ENCODE measurements around the gene HYAL4.
A peak's percentile ranks its signal among the peaks of the same experiment; 100 is the strongest.

Gene HYAL4

GRCh38 chr7:123860848-123861247, 15.9 kb downstream of the HYAL4 start:
- in situ Hi-C loops (cut with MboI; ENCODE audit: low sequenced_read_pairs): loop anchor here (10.0 kb wide), 1 partner anchor 66 kb away; no protein-coding TSS in a partner anchor
- Histone ChIP-seq H3K4me3 (no peak overlapping the region), H3K4me1 (peaks cover 6% of the 10 kb centered on the region; the same call in 1 of the 2 replicates), H3K36me3 (replicated peaks) (no peaks in the 10 kb centered on the region), H3K27me3 (ENCODE audit: low read depth) (no peaks in the 10 kb centered on the region), H3K9me3 (no peaks in the 10 kb centered on the region)
- DNase-seq (ENCODE audit: low spot score in 2 of 2): no peak

DNA sequence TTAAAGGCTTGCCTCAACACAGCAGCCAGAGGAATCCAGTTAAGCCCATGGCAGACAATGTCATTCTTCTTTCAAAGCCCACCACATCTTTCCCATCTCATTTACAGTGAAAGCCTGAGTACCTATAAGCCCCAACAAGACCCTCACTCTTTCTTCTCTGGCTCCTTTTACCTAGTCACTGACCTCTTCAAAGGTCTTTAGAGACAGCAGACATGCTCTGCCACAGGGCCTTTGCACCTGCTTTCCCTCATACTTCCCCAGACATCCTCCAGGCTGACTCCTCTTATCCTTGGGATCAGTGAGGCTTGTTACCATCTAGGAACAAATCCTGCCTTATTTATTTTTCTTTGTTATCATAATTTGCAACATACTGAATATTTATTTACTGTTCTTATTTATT, 17.8 kb downstream of the HYAL4 start:
- Histone ChIP-seq H3K4me3 (no peak overlapping the region), H3K36me3 (replicated peaks) (no peaks in the 10 kb centered on the region), H3K4me1 (peaks cover 6% of the 10 kb centered on the region; the same call in 1 of the 2 replicates), H3K27me3 (ENCODE audit: low read depth) (no peaks in the 10 kb centered on the region), H3K9me3 (no peaks in the 10 kb centered on the region)
- DNase-seq (ENCODE audit: low spot score in 2 of 2): no peak
- in situ Hi-C loops (cut with MboI; ENCODE audit: low sequenced_read_pairs): loop anchor here (10.0 kb wide), 1 partner anchor 68 kb away; no protein-coding TSS in a partner anchor

DNA sequence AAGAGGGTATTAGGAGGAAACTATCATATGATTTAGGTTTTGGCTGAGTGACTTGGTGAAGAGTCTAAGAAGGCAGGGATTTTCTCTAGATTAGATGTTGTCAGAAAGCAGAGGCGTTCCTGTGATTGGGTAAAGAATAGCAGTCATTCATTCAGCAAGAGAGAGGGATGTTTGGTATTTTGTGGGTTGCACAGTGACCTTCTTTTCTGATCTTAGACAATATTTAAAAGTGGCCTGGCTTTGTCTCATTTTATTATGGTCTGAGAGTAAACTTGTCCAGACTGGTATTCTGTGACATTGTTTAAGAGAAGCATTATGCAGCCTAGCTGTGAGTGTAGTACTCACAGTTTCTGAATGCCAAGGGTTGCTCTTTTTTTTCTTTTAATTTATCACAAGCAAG, 18.5 kb downstream of the HYAL4 start:
- Histone ChIP-seq H3K27me3 (ENCODE audit: low read depth) (no peaks in the 10 kb centered on the region), H3K4me3 (no peak overlapping the region), H3K36me3 (replicated peaks) (no peaks in the 10 kb centered on the region), H3K4me1 (peaks cover 6% of the 10 kb centered on the region; the same call in 1 of the 2 replicates), H3K9me3 (no peaks in the 10 kb centered on the region)
- peak in 1 of 2 experiments; percentile 19 for DNase-seq (ENCODE audit: low spot score in 2 of 2)
- in situ Hi-C loops (cut with MboI; ENCODE audit: low sequenced_read_pairs): loop anchor here (10.0 kb wide), 1 partner anchor 69 kb away; no protein-coding TSS in a partner anchor

- peaks cover 6% of the 10 kb centered on the region; the same call in 1 of the 2 replicates for H3K4me1 ChIP-seq
- no peaks in the 10 kb centered on the region for H3K27me3 ChIP-seq (ENCODE audit: low read depth)
- H3K36me3 ChIP-seq (replicated peaks): no peaks in the 10 kb centered on the region
- DNase-seq (ENCODE audit: low spot score in 2 of 2): no peak
- no peaks in the 10 kb centered on the region for H3K9me3 ChIP-seq
- in situ Hi-C loops (cut with MboI; ENCODE audit: low sequenced_read_pairs): loop anchor here (10.0 kb wide), 1 partner anchor 69 kb away; no protein-coding TSS in a partner anchor
- no peak overlapping the region for H3K4me3 ChIP-seq
These were observed 19.0 kb downstream of the HYAL4 start for GRCh38 chr7:123864012-123864411.

DNA sequence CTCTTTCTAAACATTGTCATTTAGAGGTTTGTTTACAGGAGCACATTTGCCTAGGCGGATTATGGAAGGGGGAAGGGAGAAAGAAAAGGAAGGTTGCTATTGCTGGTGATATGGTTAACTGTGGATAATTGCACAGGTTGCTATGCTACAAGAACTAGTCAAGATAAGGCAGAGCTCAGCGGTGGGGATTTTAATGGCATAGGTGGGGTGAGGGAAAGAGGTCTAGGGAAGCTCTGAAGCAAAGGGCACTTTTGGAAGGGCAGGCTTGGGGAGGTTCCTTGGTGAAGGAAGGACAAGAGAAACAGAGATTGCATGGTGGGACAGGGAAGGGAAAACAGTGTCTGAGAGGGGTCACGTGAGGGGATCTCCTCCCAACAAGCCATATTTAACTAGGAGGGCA, 19.5 kb downstream of the HYAL4 start:
- H3K4me1 ChIP-seq: peaks cover 6% of the 10 kb centered on the region; the same call in 1 of the 2 replicates
- in situ Hi-C loops (cut with MboI; ENCODE audit: low sequenced_read_pairs): loop anchor here (10.0 kb wide), 1 partner anchor 70 kb away; no protein-coding TSS in a partner anchor
- H3K27me3 ChIP-seq (ENCODE audit: low read depth): no peaks in the 10 kb centered on the region

DNA sequence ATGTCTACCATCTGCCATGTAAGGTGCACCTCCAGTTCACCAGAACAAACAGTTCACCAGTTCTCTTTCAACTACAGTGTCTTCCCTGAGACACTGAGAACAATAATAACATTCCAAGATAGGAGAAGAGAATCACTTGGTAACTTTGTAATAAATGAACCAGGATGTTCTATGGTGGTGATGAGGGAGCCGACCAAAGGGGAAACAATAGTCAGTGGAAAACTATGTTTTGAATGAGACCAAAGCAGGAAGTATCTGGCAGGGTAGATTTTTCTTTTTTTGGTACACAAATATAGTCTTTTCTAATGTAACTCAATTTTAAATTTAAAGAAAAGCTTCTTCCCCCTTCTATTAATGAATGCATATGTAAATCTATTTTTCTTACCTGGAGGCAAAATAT, 20.0 kb downstream of the HYAL4 start:
- DNase-seq (ENCODE audit: low spot score in 2 of 2): no peak
- in situ Hi-C loops (cut with MboI; ENCODE audit: low sequenced_read_pairs): loop anchor here (10.0 kb wide), 1 partner anchor 70 kb away; no protein-coding TSS in a partner anchor
- H3K27me3 ChIP-seq (ENCODE audit: low read depth): no peaks in the 10 kb centered on the region
- H3K4me3 ChIP-seq: no peak overlapping the region
- H3K36me3 ChIP-seq (replicated peaks): no peaks in the 10 kb centered on the region
- H3K4me1 ChIP-seq: peaks cover 6% of the 10 kb centered on the region; the same call in 1 of the 2 replicates
- no peaks in the 10 kb centered on the region for H3K9me3 ChIP-seq

More for the DNA sequence above, 19.5 kb downstream of the HYAL4 start:
- no peak for DNase-seq (ENCODE audit: low spot score in 2 of 2)
- Histone ChIP-seq H3K4me3 (no peak overlapping the region), H3K36me3 (replicated peaks) (no peaks in the 10 kb centered on the region), H3K9me3 (no peaks in the 10 kb centered on the region)

- Histone ChIP-seq H3K4me3 (no peak overlapping the region), H3K9me3 (no peaks in the 10 kb centered on the region), H3K4me1 (peaks cover 6% of the 10 kb centered on the region; the same call in 1 of the 2 replicates), H3K36me3 (replicated peaks) (no peaks in the 10 kb centered on the region), H3K27me3 (ENCODE audit: low read depth) (no peaks in the 10 kb centered on the region)
- in situ Hi-C loops (cut with MboI; ENCODE audit: low sequenced_read_pairs): loop anchor here (10.0 kb wide), 1 partner anchor 71 kb away; no protein-coding TSS in a partner anchor
- peak; percentile 72 to 73 for DNase-seq (ENCODE audit: low spot score in 2 of 2)
These were observed 20.6 kb downstream of the HYAL4 start for GRCh38 chr7:123865517-123866117.

DNA sequence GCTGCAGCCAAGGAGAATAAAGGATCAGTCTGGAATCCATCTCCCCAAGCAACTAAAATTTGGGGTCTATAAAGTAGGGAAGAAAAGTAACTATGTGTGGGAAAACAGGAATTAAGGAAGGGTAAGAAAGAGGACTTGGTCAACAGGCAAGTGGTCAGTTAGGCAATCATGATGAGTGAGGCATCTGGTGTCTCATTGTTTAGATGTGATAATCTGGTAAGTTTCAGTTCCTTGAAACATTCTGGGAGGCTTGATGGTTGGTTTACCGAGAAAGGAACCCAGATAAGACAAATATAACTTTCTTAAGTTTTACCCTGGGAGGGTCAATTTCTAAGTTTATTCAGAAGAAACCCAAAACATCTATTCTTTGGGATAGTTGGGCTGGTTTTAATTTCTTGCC, 22.3 kb downstream of the HYAL4 start:
- Histone ChIP-seq H3K27me3 (ENCODE audit: low read depth) (no peaks in the 10 kb centered on the region), H3K4me3 (no peak overlapping the region), H3K4me1 (peaks cover 6% of the 10 kb centered on the region; the same call in 1 of the 2 replicates), H3K9me3 (no peaks in the 10 kb centered on the region), H3K36me3 (replicated peaks) (no peaks in the 10 kb centered on the region)
- no peak for DNase-seq (ENCODE audit: low spot score in 2 of 2)
- in situ Hi-C loops (cut with MboI; ENCODE audit: low sequenced_read_pairs): loop anchor here (10.0 kb wide), 1 partner anchor 72 kb away; no protein-coding TSS in a partner anchor

- in situ Hi-C loops (cut with MboI; ENCODE audit: low sequenced_read_pairs): no loop called here
- no peaks in the 10 kb centered on the region for H3K36me3 ChIP-seq (replicated peaks)
- no peaks in the 10 kb centered on the region for H3K9me3 ChIP-seq
- DNase-seq (ENCODE audit: low spot score in 2 of 2): peak; percentile 67 to 69
- H3K4me3 ChIP-seq: no peak overlapping the region
- no peaks in the 10 kb centered on the region for H3K4me1 ChIP-seq
- 0 out of 2 replicates have a peak, but pooled peaks cover 3% of the 10 kb centered on the region for H3K27me3 ChIP-seq (ENCODE audit: low read depth)
These were observed 27.3 kb downstream of the HYAL4 start for GRCh38 chr7:123871998-123872867.

DNA sequence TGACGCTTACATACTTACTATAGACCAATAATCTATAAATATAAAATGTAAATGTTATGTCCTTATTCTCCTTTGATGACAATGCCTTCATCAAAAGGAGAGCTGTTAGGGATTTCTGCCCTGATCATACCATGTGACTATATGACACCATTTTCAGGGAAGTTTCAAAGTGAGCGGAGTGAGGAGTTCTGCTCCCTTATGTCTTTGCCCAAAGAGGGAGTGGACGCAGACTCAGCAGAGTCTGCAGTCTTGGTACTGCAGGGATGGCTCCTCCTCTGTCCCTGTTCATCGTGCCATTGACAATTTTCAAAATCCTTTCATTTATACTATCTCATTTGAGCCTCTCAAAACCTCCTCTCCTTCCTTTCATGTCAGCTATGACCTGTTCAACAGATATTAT, 27.9 kb downstream of the HYAL4 start:
- Histone ChIP-seq H3K27me3 (ENCODE audit: low read depth) (0 out of 2 replicates have a peak, but pooled peaks cover 3% of the 10 kb centered on the region), H3K4me3 (no peak overlapping the region), H3K9me3 (no peaks in the 10 kb centered on the region), H3K4me1 (no peaks in the 10 kb centered on the region), H3K36me3 (replicated peaks) (no peaks in the 10 kb centered on the region)
- no peak for DNase-seq (ENCODE audit: low spot score in 2 of 2)
- in situ Hi-C loops (cut with MboI; ENCODE audit: low sequenced_read_pairs): no loop called here

DNA sequence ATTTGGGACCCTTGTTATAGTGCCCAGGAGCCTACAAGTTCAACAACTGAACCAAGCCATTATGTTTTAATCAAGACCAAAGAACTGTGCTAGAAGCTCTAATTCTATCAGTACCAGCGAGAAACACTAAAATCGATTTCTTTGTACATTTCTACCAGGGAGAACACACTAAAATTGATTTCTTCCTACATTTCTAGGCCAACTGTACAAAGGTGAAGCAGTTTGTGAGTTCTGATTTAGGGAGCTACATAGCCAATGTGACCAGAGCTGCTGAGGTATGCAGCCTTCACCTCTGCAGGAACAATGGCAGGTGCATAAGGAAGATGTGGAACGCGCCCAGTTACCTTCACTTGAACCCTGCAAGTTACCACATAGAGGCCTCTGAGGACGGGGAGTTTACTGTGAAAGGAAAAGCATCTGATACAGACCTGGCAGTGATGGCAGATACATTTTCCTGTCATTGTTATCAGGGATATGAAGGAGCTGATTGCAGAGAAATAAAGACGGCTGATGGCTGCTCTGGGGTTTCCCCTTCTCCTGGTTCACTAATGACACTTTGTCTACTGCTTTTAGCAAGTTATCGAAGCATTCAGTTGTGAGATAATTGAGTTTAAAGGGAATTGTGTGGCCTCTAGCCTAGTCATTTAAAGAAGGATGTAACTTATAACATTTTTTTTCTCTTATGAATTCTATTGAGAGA, 31.7 kb downstream of the HYAL4 start:
- DNase-seq (ENCODE audit: low spot score in 2 of 2): no peak
- in situ Hi-C loops (cut with MboI; ENCODE audit: low sequenced_read_pairs): no loop called here
- no peaks in the 10 kb centered on the region for H3K36me3 ChIP-seq (replicated peaks)

DNA sequence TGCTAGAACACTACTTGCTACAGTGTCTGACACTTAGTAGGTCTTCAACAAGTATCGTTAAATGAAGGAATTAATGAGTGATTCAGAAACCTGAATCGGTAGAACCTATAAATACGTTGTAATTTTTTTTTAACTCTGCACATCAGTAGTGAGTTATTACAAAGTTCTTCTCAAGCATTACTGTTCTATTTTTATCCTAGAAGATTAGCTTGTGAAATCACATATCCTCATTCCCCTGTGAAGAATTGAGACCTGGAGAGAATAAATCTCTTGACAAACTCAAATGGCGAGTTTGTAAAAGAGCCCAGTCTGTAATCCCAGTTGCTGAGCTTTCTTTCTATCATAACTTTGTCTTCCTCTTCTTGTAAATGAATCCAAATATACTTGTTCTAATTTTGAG, 34.7 kb downstream of the HYAL4 start:
- in situ Hi-C loops (cut with MboI; ENCODE audit: low sequenced_read_pairs): no loop called here
- no peak overlapping the region for H3K4me3 ChIP-seq
- no peaks in the 10 kb centered on the region for H3K9me3 ChIP-seq
- H3K36me3 ChIP-seq (replicated peaks): no peaks in the 10 kb centered on the region
- H3K27me3 ChIP-seq (ENCODE audit: low read depth): no peaks in the 10 kb centered on the region
- H3K4me1 ChIP-seq: no peaks in the 10 kb centered on the region
- DNase-seq (ENCODE audit: low spot score in 2 of 2): no peak

More for the DNA sequence above, 31.7 kb downstream of the HYAL4 start:
- H3K4me1 ChIP-seq: no peaks in the 10 kb centered on the region
- 0 out of 2 replicates have a peak, but pooled peaks cover 3% of the 10 kb centered on the region for H3K27me3 ChIP-seq (ENCODE audit: low read depth)
- no peaks in the 10 kb centered on the region for H3K9me3 ChIP-seq
- no peak overlapping the region for H3K4me3 ChIP-seq

DNA sequence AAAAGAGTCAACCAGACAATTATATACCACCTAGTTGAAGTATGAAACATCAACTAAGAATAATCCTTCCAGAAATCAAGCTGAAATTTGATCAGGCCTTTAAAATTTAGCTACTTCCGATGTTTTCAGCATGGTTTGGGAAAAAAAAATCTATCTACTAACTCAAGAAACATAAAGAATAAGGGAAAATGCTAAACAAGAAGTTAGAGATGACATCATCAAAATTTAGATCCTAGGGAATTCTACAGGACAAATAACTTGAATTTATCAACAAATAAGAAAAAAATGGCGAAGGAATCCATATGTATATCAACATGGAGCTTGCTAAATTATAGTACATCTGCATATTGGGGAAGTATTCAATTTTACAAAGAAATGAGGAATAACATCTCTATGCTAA, 36.3 kb downstream of the HYAL4 start:
- Histone ChIP-seq H3K27me3 (ENCODE audit: low read depth) (no peaks in the 10 kb centered on the region; the same call in 1 of the 2 replicates), H3K36me3 (replicated peaks) (no peaks in the 10 kb centered on the region), H3K4me1 (no peaks in the 10 kb centered on the region), H3K9me3 (no peaks in the 10 kb centered on the region), H3K4me3 (no peak overlapping the region)
- in situ Hi-C loops (cut with MboI; ENCODE audit: low sequenced_read_pairs): no loop called here
- DNase-seq (ENCODE audit: low spot score in 2 of 2): no peak
